22Rv1 (cell line): Measurements from ENCODE around the gene SCG5.

ENCODE experiments used
- H3K27ac ChIP-seq: fragments of 450-650 bp; 2 replicates; pipeline ENCODE4 v1.5.1; 2017
- ZFX ChIP-seq: fragments of 450-650 bp; IDR thresholded peaks from 2 replicates; pipeline ENCODE4 v1.6.1; 2017; ENCODE audit warnings: antibody characterized with exemption, borderline replicate concordance
- TF ChIP-seq, protein P1 (sequence below): fragments of 450-650 bp; IDR thresholded peaks from 2 replicates; pipeline ENCODE4 v1.5.1; 2017; ENCODE audit warnings: mild to moderate bottlenecking

The SCG5 gene

GRCh38 chr15:32700501-32701150, 59.1 kb downstream of the SCG5 start:
- peak overlapping the region; percentile 46 for H3K27ac ChIP-seq
- TF ChIP-seq, protein P1, sequence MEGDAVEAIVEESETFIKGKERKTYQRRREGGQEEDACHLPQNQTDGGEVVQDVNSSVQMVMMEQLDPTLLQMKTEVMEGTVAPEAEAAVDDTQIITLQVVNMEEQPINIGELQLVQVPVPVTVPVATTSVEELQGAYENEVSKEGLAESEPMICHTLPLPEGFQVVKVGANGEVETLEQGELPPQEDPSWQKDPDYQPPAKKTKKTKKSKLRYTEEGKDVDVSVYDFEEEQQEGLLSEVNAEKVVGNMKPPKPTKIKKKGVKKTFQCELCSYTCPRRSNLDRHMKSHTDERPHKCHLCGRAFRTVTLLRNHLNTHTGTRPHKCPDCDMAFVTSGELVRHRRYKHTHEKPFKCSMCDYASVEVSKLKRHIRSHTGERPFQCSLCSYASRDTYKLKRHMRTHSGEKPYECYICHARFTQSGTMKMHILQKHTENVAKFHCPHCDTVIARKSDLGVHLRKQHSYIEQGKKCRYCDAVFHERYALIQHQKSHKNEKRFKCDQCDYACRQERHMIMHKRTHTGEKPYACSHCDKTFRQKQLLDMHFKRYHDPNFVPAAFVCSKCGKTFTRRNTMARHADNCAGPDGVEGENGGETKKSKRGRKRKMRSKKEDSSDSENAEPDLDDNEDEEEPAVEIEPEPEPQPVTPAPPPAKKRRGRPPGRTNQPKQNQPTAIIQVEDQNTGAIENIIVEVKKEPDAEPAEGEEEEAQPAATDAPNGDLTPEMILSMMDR = no peak
- TF ChIP-seq ZFX = no peak

DNA sequence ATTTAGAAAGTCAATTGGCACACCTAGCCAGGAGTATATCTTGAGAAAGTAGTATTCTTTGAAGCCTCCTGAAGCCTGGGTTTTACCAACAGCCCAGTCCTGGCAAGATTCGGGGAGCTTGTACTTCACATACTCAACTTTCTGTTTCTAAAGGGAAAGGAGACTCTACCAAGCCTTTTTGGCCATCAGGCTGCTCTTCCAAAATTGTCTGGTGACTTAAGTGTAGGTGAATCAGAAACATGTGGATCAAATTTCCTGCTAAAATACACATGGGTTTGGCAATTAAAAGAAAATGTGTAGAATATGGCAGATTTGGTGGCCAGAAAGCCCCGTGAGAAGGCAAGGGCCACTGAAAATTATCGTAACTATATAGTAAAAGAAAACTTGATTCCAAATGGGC, 60.4 kb downstream of the SCG5 start:
- no peak overlapping the region for H3K27ac ChIP-seq
- TF ChIP-seq, protein P1 = no peak
- TF ChIP-seq ZFX = no peak

DNA sequence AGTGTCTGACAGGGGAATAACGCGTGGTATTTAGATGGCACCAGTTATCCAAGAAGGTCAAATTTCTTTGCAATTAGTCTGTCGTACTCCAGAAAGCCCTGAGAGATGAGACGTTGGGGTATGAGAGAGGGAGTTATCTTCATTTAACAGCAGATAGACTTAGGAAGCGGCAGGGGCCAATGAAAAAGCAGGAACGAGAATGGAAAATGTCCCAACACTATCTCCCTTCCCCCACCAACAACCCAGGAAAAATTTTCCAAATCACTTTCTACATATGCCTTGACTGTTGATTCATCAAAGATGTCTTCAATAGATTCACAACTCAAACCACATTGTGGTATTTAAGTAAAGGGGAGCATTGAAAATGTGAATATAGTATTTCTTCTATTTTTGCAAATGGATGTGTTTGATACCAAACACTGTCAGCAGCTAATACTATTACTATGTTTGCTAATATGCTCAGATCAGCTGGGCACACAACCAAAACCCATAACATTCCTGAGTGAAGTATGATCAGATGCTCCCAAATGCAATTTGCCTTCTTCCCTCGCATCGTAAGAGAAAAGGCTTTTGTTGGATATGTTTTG, 63.0 kb downstream of the SCG5 start:
- H3K27ac ChIP-seq = no peak overlapping the region
- TF ChIP-seq ZFX = no peak
- TF ChIP-seq, protein P1 = no peak

DNA sequence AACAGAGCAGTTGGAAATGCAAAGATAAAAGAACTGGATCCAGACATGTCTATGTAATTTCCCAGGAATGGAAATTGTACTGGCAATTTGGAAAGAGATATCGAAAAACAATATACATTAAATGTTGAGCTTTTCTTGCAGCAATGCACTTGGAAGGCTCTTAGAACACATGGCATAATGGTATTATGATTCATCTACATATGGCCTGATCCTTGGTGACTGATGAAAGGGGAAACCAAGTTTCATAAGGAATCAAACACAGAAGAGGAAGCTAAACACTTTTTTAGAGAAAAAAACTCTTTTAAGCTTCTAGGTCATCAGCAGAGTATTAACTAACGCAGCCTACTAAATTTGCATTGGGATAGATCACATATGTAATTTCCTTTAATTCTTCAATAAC, 63.9 kb downstream of the SCG5 start:
- TF ChIP-seq ZFX = no peak
- TF ChIP-seq, protein P1 = no peak
- no peak overlapping the region for H3K27ac ChIP-seq

- no peak for TF ChIP-seq ZFX
- TF ChIP-seq, protein P1 = no peak
- H3K27ac ChIP-seq = no peak overlapping the region
Measured at GRCh38 chr15:32706704-32707103, 65.2 kb downstream of the SCG5 start.

DNA sequence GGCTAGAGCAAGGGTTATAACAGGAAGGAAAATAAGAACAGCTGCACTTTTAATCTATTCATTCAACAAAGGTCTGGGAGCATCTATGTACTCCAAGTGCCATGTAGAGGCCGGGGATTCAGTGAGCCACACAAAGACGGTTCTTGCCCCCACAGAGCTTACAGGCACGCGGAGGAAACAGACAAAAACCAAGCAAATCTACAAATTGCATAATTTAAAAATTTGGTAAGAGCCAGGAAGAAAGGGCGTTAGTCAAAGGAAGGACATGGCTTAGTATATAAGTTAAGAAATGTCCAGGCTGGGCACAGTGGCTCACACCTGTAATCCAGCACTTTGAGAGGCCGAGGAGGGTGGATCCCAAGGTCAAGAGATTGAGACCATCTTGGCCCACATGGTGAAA, 65.9 kb downstream of the SCG5 start:
- H3K27ac ChIP-seq = no peak overlapping the region

More for the DNA sequence above, 65.9 kb downstream of the SCG5 start:
- no peak for TF ChIP-seq ZFX
- TF ChIP-seq, protein P1 = no peak
